AG04449 (cell line): ENCODE results near the gene MOBP.

Experiments used
- CTCF ChIA-PET: fragments of 350-600 bp; formaldehyde crosslinking; extraction: SDS; loops from one replicate; lab custom pipeline; 2021; ENCODE audit warnings: antibody characterized with exemption; lab: Yijun Ruan, JAX
- POLR2A ChIA-PET: fragments of 400-600, 350-600 bp; formaldehyde crosslinking; extraction: SDS; loops from one replicate; lab custom pipeline; 2020; ENCODE audit warnings: antibody characterized with exemption, inconsistent platforms; lab: Yijun Ruan, JAX
- DNase-seq: peaks from one replicate; pipeline ENCODE4 v3.0.0-alpha.2; 2010; ENCODE audit warnings: low read depth, low spot score
- H3K4me3 ChIP-seq: 2 replicates; pipeline ENCODE4 v1.5.1; 2011; ENCODE audit warnings: low read depth, mild to moderate bottlenecking, control low read depth, low read length
- CTCF ChIP-seq: IDR thresholded peaks from one replicate; pipeline ENCODE4 v1.5.1; 2011; ENCODE audit warnings: mild to moderate bottlenecking, moderate library complexity, low read length, control low read depth, inconsistent platforms; ENCODE audit not compliant: insufficient read depth; ENCODE audit errors: missing control alignments

MOBP gene

GRCh38 chr3:39505866-39506742, 38.6 kb downstream of the MOBP start:
- POLR2A ChIA-PET = no interaction called here
- no peak overlapping the region for H3K4me3 ChIP-seq
- no peak for DNase-seq
- no peak for TF ChIP-seq CTCF
- CTCF ChIA-PET = interaction anchor here (1.2 to 1.9 kb wide), 2 partner anchors 8 to 89 kb away, joined by 5 to 9 read pairs; no protein-coding TSS in a partner anchor

DNA sequence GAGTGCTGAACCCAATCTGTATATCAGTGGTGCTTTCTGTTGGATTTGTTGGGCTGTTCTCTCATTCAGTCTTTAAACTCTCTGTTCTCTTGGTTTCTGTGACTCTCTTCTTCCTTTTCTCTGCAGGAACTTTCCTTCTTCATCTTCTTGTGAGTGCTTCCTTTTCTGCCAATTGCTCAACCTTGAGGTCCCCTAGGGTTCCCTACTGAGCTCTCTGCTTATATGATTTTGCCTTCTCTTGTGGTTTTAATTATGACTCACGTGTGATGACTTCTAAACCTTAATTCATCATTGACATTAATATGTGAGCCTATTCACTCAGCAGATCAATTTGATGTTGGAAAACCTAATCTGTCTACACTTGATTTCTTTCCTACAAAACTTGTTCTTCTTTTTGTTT, 39.4 kb downstream of the MOBP start:
- DNase-seq = no peak
- POLR2A ChIA-PET = interaction anchor here (0.6 kb wide), 1 partner anchor 98 kb away, joined by 4 read pairs; no protein-coding TSS in a partner anchor
- no peak for TF ChIP-seq CTCF
- CTCF ChIA-PET = interaction anchor here (1.9 kb wide), 1 partner anchor 8 kb away, joined by 9 read pairs; no protein-coding TSS in a partner anchor
- H3K4me3 ChIP-seq = no peak overlapping the region

DNA sequence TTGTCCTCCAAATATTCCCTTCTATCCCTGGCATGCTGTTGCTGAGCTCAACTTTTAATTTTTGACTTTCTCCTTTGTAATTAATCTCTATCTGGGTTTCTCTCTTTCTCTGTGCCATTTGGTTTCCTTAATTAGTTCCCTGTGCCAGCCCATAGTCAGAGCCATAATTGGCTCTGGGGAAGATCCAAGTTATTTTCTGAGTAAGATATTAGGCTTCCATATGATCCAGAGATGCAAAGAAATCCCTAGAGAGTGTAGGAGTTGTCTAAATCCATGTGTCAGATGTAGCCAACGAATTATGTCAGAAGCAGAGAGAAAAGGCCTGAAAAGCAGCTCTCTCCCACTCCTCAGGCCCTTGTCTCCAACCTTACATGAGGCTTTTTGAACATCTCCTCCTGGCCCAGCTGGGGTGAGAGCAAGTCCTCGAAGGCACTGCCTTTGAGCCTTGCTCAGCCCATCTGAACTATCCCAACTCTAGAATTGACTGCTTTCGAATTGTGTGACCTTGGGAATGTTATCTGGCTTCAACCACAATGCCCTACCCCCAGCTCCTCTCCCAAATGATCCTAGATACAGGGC, 46.4 kb downstream of the MOBP start:
- ChIA-PET POLR2A (no interaction called here), CTCF (interaction anchor here (3.5 kb wide), 1 partner anchor 14 kb away, joined by 20 read pairs; no protein-coding TSS in a partner anchor)
- no peak for TF ChIP-seq CTCF
- no peak for DNase-seq
- H3K4me3 ChIP-seq = no peak overlapping the region

- no peak for DNase-seq
- H3K4me3 ChIP-seq = no peak overlapping the region
- no peak for TF ChIP-seq CTCF
- CTCF ChIA-PET = no interaction called here
- POLR2A ChIA-PET = no interaction called here
Measured at GRCh38 chr3:39515681-39516441, 48.4 kb downstream of the MOBP start.

DNA sequence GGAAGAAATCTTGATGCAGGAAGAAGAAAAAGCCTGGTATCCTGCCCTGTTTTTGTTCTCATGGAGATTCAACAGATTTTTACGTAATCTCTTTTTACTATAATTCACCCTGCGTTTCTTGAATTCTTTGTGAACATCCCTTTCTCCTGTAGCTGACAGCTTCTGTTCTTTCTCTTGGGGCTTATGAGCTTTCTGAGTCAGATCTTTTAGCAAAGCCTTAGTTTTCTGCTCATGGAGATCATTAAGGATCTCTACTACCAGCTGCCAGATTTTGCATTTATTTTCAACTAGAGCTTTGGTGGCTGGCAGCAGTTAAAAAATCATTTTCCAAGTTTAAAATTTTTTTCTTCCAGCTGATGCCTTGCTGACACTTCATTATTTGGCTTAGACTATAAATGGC, 51.6 kb downstream of the MOBP start:
- DNase-seq = no peak
- ChIA-PET POLR2A (no interaction called here), CTCF (no interaction called here)
- no peak overlapping the region for H3K4me3 ChIP-seq
- no peak for TF ChIP-seq CTCF
